Bladder microvascular endothelial cell (primary cell): Measurements from ENCODE around the gene TMEM59L. TPM values are rescaled to one million over a fixed set of nuclear protein-coding genes. Genes with fewer than 3 reads are reported as not detected.

ENCODE experiments used
- total RNA-seq: library from RNA; depleted of rRNA; stranded (reverse); fragments of >200 nt; gene quantifications from 2 replicates; pipeline ENCODE4 v1.2.3, GENCODE V29; 2014

Gene TMEM59L
- 0.38 TPM in 1 of 2 replicates, not detected in the other for total RNA-seq

DNA sequence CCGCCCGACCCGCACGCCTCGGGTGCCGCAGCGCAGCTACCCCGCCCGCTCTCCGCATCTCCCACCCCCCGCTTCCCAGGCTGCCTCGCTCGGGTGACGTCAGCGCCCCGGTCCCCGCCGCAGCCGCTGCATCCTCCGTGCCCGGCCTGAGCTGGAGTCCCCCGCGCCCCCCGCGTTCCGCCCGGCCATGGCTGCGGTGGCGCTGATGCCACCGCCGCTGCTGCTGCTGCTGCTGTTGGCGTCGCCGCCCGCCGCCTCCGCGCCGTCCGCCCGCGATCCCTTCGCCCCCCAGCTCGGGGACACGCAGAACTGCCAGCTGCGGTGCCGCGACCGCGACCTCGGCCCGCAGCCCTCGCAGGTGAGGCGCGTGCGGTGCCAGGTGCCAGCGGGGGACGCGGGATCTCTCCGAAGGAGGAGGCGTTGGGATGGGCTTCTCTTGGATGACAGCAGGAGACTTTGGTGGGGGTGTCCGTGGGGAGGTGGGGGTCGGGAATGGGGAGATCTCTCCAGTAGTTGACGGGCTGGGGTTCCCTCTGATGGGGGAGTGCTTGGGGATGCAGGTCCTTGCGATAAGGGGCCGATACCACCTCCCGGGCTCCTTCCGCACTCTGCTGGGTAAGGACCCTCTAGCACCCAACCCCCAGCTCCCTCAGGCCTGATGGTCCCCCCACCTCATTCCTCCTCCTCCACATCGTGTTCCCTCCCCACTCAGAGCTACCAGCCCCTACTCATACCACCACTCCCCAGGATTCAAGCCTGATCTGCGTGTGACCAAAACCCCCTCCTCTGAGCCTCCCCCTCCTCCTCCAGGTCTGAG lies at the start of gene TMEM59L:
Gene TMEM59L, plus strand, starts transcription at position 99 of the 817 bp plus-strand sequence. Its CDS starts 89 bp downstream, at position 188.

DNA sequence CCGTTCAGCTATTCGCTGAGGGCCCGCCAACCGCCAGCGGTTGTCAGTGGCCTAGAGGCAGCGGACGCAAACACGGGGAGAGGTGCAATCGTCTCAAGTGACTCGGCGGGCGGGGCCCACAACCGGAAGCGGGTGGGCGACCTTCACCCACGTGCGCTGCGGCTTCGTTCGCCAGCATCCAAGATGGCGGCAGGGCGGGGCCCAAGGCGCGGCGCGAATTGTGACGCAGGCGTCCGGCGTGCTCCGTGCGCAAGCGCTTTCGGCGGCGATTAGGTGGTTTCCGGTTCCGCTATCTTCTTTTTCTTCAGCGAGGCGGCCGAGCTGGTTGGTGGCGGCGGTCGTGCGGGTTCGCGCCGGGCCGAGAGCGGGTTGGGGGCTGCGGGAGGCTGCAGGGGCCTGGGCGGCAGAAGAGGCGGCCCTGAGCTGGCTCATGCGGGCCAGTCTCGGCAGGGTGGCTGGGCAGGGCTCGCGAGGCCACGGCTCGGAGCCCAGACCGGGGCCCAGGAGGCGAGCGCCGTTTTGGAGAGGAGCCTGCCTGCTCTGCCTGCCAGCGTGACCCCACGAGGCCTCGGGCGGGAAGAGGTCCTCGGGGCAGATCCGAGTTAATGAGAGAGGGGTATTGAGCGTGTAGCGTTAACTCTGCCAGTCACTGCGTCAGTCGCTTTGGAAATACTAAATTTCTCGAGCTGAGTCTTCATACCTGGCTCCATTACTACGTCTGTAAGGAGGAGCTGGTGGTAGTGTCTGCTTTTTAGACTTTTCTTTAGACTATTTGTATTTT lies 40.9 kb upstream of the TMEM59L start, which contains the start of gene UBA52:
Gene UBA52, plus strand, starts transcription at position 294 of the 781 bp plus-strand sequence. CDS start 1,444 bp downstream, outside the sequence.

DNA sequence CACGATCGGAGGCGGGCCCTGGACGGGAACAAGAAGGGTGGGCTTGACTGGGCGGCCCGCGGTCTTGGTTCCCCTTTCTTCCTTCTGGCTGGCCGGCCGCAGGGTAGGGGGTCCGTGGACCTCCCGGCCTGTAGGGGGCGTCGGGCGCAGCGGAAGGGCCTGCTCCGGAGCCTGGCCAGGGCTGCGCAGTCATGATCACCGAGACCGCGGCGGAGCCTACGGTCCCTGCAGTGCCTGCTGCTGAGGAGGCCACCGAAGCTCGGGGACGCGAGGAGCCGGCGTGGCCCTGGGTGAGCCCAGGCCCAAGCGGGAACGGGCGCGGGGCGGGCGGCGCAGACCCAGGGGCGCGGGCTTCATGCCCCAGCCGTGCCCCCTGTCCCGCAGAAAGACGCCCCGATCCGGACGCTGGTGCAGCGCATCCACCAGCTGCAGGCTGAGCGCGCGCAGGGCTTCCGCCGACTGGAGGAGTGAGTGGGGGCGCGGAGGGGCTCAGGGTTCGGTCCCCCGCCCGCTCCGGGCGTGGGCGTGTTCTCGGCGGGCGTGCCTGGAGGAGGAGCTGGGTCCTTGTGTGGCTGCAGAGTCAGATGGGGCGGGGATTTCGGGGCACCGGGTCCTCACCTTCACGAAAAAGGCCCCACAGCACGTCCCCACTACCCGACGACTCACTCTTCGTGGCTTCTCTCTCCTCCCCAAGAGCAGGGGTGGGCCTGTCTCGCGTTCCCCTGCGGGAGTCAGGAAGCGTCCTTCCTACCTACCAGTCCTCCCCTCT lies 23.9 kb upstream of the TMEM59L start, which contains the start of gene REX1BD:
Gene REX1BD, plus strand, starts transcription at position 188 of the 769 bp plus-strand sequence. Its CDS starts 4 bp downstream, at position 192.

DNA sequence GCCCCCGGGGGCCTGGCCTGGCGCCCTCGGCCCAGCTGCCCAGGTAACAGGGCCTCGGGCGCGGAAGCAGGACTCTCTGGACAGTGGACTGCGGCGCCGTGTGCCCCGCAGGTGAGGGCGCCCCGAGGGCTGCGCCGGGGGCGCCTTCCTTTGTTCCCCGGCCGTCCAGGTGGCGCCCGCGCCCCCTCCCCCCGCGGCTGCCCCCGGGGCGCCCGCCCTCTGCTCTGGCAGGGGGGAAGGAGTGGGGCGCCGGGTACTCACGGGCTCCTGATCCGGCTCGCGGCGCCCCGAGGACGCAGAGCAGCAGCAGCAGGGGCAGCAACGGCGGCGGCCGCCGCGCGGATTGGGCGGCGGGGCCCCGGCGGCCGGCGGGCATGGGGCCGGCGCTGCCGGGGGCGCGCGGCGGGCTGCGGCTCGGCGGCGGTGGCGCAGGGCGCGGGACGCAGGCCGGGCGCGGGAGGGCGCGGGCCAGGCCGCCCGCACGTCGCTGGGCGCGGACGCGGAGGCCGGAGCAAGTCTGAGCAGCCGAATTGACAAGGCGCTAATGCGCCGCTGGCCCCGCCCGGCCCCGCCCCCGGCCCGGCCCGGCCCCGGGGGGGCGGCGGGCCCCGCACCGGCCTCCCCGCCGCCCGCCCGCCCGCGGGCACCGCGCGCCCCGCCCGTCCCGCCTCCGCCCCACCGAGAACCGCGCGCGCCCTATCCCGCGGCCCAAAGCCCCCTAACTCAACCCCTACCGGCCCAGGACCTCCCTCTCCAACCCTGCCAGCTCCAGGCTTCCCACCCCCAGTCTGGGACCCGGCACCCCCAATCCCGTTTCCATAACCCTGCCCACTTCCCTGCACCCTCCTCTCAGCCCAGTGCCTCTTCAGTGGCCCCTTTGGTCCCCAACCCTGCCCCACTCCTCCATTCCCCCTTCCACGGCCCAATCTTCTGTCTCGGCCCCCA lies 6.1 kb upstream of the TMEM59L start, which contains the start of gene CRLF1:
Gene CRLF1, minus strand, starts transcription at position 519 of the 945 bp plus-strand sequence. Its CDS starts 143 bp downstream, at position 376.

DNA sequence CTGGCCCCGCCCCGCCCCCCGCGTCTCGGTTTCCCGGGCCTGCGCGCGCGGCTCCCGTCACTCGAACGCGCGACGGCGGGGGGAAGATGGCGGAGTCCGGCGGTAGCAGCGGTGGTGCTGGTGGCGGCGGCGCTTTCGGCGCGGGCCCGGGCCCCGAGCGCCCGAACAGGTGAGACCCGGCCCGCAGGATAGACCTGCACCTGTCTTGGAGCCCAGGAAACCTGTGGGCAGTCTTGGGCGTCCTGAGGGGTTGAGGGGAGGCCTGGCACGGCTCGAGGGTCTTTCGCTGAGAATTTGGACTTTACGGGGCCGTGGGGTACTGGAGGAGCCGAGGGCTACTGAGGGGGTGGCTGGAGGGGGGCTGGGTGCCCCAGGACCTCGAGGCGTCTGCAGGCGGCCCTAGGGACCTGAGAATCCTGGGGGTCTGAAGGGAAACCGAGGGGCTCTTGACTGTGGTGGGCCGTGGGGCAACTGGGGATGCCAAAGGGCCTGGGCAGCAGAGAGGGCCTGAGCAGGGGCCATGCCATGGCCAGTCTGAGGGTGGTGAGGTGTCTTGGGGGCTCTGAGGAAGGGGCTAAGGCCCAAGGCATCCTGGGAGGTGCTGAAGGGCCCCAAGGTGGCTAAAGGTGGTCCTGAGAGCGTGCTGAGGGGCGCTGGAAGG lies 24.4 kb downstream of the TMEM59L start, which contains the start of gene KLHL26:
Gene KLHL26, plus strand, starts transcription at position 60 of the 661 bp plus-strand sequence. Its CDS starts 27 bp downstream, at position 87.

Other genes with a start within 250 kb of the TMEM59L start
- 54.4 and 214 TPM in 2 replicates for gene GDF15, start 226.7 kb upstream of the TMEM59L start, total RNA-seq
- gene LRRC25, start 215.2 kb upstream of the TMEM59L start, total RNA-seq = not detected in 2 replicates
- 46.1 and 56.0 TPM in 2 replicates for gene SSBP4, start 193.5 kb upstream of the TMEM59L start, total RNA-seq
- 28.7 and 74.6 TPM in 2 replicates for gene ISYNA1, start 174.7 kb upstream of the TMEM59L start, total RNA-seq
- 13.4 and 16.6 TPM in 2 replicates for gene ELL, start 90.8 kb upstream of the TMEM59L start, total RNA-seq
- gene FKBP8, start 69.3 kb upstream of the TMEM59L start, total RNA-seq = 142 and 161 TPM in 2 replicates
- 50.8 and 53.6 TPM in 2 replicates for gene KXD1, start 55.0 kb upstream of the TMEM59L start, total RNA-seq
- 765 and 812 TPM in 2 replicates for gene UBA52, start 41.0 kb upstream of the TMEM59L start, total RNA-seq
- 65.0 and 66.7 TPM in 2 replicates for gene REX1BD, start 24.1 kb upstream of the TMEM59L start, total RNA-seq
- under 0.01 and 0.31 TPM in 2 replicates for gene CRLF1, start 6.1 kb upstream of the TMEM59L start, total RNA-seq
- gene KLHL26, start 24.2 kb downstream of the TMEM59L start, total RNA-seq = 1.5 and 9.9 TPM in 2 replicates
- 0.97 and 2.0 TPM in 2 replicates for gene CRTC1, start 70.8 kb downstream of the TMEM59L start, total RNA-seq
- gene COMP, start 178.4 kb downstream of the TMEM59L start, total RNA-seq = not detected in 2 replicates
- gene UPF1, start 219.1 kb downstream of the TMEM59L start, total RNA-seq = 42.3 and 120 TPM in 2 replicates